Stimulated activated CD4-positive, alpha-beta T cell treated with anti-CD3 and anti-CD28 coated beads, Interleukin-12 subunit alpha, Interleukin-12 subunit beta, amount 100 ng/mL, for 4 hours (primary cell): ENCODE measurements around the gene ACER3.
A peak's percentile ranks its signal among the peaks of the same experiment; 100 is the strongest.
"Not testable (repeated sequence)": the region's sequence is repeated elsewhere in the genome, so short reads cannot be mapped to it uniquely, and the experiment has no call there.

Experiments used
- DNase-seq: peaks from one replicate; pipeline ENCODE4 v3.0.0-alpha.2; 2020

The ACER3 gene

GRCh38 chr11:77003963-77004362, 143.2 kb downstream of the ACER3 start:
- no peak for DNase-seq

GRCh38 chr11:77009533-77010160, 148.9 kb downstream of the ACER3 start:
- DNase-seq = no peak

GRCh38 chr11:77014669-77015068, 154.0 kb downstream of the ACER3 start:
- DNase-seq = no peak

- not testable (repeated sequence) for DNase-seq
Observed at GRCh38 chr11:77018396-77018924, 157.7 kb downstream of the ACER3 start.

- no peak for DNase-seq
Observed at GRCh38 chr11:77019976-77020595, 159.4 kb downstream of the ACER3 start.

GRCh38 chr11:77020734-77021133, 160.0 kb downstream of the ACER3 start:
- DNase-seq = no peak

- no peak for DNase-seq
Observed at GRCh38 chr11:77024745-77025144, 164.0 kb downstream of the ACER3 start.

GRCh38 chr11:77026221-77026620, 165.5 kb downstream of the ACER3 start:
- no peak for DNase-seq

GRCh38 chr11:77026743-77027142, 166.0 kb downstream of the ACER3 start:
- DNase-seq = no peak

GRCh38 chr11:77027275-77027674, 166.6 kb downstream of the ACER3 start:
- DNase-seq = no peak

GRCh38 chr11:77029829-77030228, 169.1 kb downstream of the ACER3 start:
- no peak for DNase-seq

GRCh38 chr11:77030834-77031414, 170.2 kb downstream of the ACER3 start:
- DNase-seq = no peak

GRCh38 chr11:77031599-77031998, 170.9 kb downstream of the ACER3 start:
- DNase-seq = no peak

GRCh38 chr11:77035039-77035438, 174.3 kb downstream of the ACER3 start:
- no peak for DNase-seq

- DNase-seq = no peak
Observed at GRCh38 chr11:77035580-77035979, 174.9 kb downstream of the ACER3 start.

GRCh38 chr11:77036398-77036797, 175.7 kb downstream of the ACER3 start:
- no peak for DNase-seq

- no peak for DNase-seq
Observed at GRCh38 chr11:77037057-77037456, 176.3 kb downstream of the ACER3 start.

GRCh38 chr11:77038029-77038824, 177.5 kb downstream of the ACER3 start:
- no peak for DNase-seq

- DNase-seq = no peak
Observed at GRCh38 chr11:77038825-77039326, 178.2 kb downstream of the ACER3 start.

- peak; percentile 17 for DNase-seq
Observed at GRCh38 chr11:77039491-77040400, 179.0 kb downstream of the ACER3 start.

GRCh38 chr11:77040401-77040777, 179.7 kb downstream of the ACER3 start:
- no peak for DNase-seq

- DNase-seq = no peak
Observed at GRCh38 chr11:77040889-77041288, 180.2 kb downstream of the ACER3 start.
